Activated CD8-positive, alpha-beta T cell treated with anti-CD3 and anti-CD28 coated beads for 36 hours (primary cell): Measurements from ENCODE around the gene SPPL3. TPM values are rescaled to one million over a fixed set of nuclear protein-coding genes. Genes with fewer than 3 reads are reported as not detected.

Source experiments
- ATAC-seq: fragments of 200-7000 bp; cut with Tn5 transposase; one replicate; pipeline ENCODE4 v1.10.0; 2021; ENCODE audit warnings: mild to moderate bottlenecking, moderate library complexity
- CTCF ChIA-PET: fragments of 350-600 bp; sonication (Branson Sonifier 250); formaldehyde crosslinking; loops from one replicate; lab custom pipeline; 2021; ENCODE audit warnings: antibody characterized with exemption; lab: Charles Lee
- POLR2A ChIA-PET: fragments of 350-600 bp; sonication (Branson Sonifier 250); formaldehyde crosslinking; loops from one replicate; lab custom pipeline; 2021; ENCODE audit warnings: antibody characterized with exemption; lab: Charles Lee
- DNase-seq: peaks from one replicate; pipeline ENCODE4 v3.0.0-alpha.2; 2020
- H3K27ac Mint-ChIP-seq: one replicate; pipeline ENCODE4 v1.8.0; 2021; ENCODE audit warnings: mild to moderate bottlenecking, mixed read lengths
- H3K27me3 Mint-ChIP-seq: one replicate; pipeline ENCODE4 v1.8.0; 2021; ENCODE audit warnings: mixed read lengths
- H3K36me3 Mint-ChIP-seq: one replicate; pipeline ENCODE4 v1.8.0; 2021; ENCODE audit warnings: low read depth, mixed read lengths
- H3K4me1 Mint-ChIP-seq: one replicate; pipeline ENCODE4 v1.8.0; 2021; ENCODE audit warnings: low read depth, mixed read lengths
- H3K4me3 Mint-ChIP-seq: one replicate; pipeline ENCODE4 v1.8.0; 2021; ENCODE audit warnings: mild to moderate bottlenecking, moderate library complexity, mixed read lengths
- H3K9me3 Mint-ChIP-seq: one replicate; pipeline ENCODE4 v1.8.0; 2021; ENCODE audit warnings: mixed read lengths
- intact Hi-C: fragments of 100-400 bp; cut with micrococcal nuclease; formaldehyde crosslinking; loops from one replicate; pipeline ENCODE4 v1.10.0; 2022
- total RNA-seq, 2 experiments: library from RNA; stranded (reverse); gene quantifications; one replicate each; pipeline ENCODE4 v1.2.3, GENCODE V29; 2021
- TF ChIP-seq, protein P1 (sequence below): fragments of 200-600 bp; IDR thresholded peaks from one replicate; pipeline ENCODE4 v1.8.0; 2022; ENCODE audit warnings: antibody characterized with exemption, mild to moderate bottlenecking

The SPPL3 gene
- total RNA-seq, 2 experiments from 2014 or later: 19.8 to 20.8 TPM

DNA sequence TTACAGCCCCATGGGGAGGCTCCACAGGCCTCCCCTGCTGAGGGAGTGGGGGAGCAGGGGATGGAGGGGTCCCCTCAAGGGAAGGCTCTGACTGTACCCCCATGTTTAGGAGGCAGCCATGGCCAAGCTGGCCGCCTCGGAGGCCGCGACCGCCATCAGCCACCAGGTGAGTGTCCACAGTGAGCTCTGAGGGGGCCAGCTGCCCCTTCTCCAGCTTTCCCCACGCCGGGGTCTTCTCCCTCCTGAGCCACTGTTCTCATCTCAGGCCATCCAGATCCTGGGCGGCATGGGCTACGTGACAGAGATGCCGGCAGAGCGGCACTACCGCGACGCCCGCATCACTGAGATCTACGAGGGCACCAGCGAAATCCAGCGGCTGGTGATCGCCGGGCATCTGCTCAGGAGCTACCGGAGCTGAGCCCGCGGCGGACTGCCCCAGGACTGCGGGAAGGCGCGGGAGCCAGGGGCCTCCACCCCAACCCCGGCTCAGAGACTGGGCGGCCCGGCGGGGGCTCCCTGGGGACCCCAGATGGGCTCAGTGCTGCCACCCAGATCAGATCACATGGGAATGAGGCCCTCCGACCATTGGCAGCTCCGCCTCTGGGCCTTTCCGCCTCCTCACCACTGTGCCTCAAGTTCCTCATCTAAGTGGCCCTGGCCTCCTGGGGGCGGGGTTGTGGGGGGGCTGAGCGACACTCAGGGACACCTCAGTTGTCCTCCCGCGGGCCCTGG lies 165.0 kb downstream of the SPPL3 start:
- H3K9me3 Mint-ChIP-seq: no peaks in the 10 kb centered on the region
- H3K4me1 Mint-ChIP-seq: no peaks in the 10 kb centered on the region
- no peak overlapping the region for H3K4me3 Mint-ChIP-seq
- ATAC-seq (no peak), DNase-seq (no peak)
- H3K27ac Mint-ChIP-seq: no peak overlapping the region
- intact Hi-C loops: no loop called here
- ChIA-PET POLR2A (interaction anchor here (0.6 kb wide), 1 partner anchor 200 kb away, joined by 4 read pairs; no protein-coding TSS in a partner anchor), CTCF (no interaction called here)
- H3K27me3 Mint-ChIP-seq: no peaks in the 10 kb centered on the region
- TF ChIP-seq, protein P1, sequence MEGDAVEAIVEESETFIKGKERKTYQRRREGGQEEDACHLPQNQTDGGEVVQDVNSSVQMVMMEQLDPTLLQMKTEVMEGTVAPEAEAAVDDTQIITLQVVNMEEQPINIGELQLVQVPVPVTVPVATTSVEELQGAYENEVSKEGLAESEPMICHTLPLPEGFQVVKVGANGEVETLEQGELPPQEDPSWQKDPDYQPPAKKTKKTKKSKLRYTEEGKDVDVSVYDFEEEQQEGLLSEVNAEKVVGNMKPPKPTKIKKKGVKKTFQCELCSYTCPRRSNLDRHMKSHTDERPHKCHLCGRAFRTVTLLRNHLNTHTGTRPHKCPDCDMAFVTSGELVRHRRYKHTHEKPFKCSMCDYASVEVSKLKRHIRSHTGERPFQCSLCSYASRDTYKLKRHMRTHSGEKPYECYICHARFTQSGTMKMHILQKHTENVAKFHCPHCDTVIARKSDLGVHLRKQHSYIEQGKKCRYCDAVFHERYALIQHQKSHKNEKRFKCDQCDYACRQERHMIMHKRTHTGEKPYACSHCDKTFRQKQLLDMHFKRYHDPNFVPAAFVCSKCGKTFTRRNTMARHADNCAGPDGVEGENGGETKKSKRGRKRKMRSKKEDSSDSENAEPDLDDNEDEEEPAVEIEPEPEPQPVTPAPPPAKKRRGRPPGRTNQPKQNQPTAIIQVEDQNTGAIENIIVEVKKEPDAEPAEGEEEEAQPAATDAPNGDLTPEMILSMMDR: no peak
- peaks cover 2% of the 10 kb centered on the region for H3K36me3 Mint-ChIP-seq

DNA sequence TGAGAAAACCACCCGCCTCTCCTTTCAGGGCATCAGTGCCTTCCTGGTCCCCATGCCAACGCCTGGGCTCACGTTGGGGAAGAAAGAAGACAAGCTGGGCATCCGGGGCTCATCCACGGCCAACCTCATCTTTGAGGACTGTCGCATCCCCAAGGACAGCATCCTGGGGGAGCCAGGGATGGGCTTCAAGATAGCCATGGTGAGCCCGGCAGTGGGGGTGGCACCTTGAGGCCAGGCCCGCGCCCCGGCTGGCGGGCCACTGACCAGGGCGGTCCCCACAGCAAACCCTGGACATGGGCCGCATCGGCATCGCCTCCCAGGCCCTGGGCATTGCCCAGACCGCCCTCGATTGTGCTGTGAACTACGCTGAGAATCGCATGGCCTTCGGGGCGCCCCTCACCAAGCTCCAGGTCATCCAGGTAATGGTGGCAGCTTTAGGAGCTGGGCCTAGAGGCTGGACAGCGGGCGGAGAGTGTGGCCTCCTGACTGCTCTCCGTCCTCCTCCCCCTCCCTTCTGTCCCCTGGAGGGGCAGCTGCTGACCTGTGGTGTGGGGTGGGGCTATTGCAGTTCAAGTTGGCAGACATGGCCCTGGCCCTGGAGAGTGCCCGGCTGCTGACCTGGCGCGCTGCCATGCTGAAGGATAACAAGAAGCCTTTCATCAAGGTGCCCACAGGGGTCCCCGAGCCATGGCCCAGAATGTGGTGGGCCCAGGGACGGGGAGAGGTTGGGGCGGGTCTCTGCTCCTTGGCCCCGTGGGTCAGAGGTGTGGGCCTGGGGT lies 165.7 kb downstream of the SPPL3 start:
- TF ChIP-seq, protein P1: no peak
- no peak overlapping the region for H3K27ac Mint-ChIP-seq
- H3K4me3 Mint-ChIP-seq: no peak overlapping the region
- H3K4me1 Mint-ChIP-seq: no peaks in the 10 kb centered on the region
- H3K27me3 Mint-ChIP-seq: no peaks in the 10 kb centered on the region
- CTCF ChIA-PET: no interaction called here
- POLR2A ChIA-PET: interaction anchor here (0.6 kb wide), 1 partner anchor 201 kb away, joined by 4 read pairs; no protein-coding TSS in a partner anchor
- DNase-seq (no peak), ATAC-seq (no peak)
- H3K9me3 Mint-ChIP-seq: no peaks in the 10 kb centered on the region
- intact Hi-C loops: no loop called here
- H3K36me3 Mint-ChIP-seq: peaks cover 6% of the 10 kb centered on the region

DNA sequence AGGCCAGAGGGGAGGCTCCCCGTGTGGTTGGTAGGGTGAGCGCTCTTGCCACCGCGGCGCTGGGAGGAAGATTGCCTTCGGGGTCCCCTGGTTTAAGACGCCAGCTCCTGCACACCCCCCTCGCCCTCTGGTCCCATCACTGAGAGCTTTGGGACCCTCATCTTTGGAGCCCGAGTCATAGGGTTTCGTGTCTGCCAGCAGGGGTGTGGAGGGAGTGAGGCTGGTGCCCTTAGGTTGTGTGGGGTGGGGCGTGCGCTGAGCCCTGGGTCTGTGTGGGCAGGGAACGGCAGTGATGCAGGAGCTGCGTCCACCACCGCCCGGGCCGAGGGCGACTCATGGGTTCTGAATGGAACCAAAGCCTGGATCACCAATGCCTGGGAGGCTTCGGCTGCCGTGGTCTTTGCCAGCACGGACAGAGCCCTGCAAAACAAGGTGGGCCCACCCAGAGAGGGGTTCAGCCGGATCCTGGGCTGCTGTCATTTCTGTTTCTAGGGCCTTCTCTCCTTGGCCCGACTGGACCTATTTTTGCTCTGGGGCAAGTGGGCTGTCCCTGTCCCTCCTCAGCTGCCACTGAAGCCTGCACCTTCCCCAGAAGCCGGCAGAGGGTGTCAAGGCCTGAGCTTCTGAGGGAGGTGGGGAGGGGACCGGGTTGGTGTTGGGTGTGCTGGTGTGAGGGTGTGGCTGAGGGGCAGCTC lies 166.5 kb downstream of the SPPL3 start:
- DNase-seq (no peak), ATAC-seq (no peak)
- Mint-ChIP-seq H3K9me3 (no peaks in the 10 kb centered on the region), H3K27ac (no peak overlapping the region), H3K4me1 (no peaks in the 10 kb centered on the region), H3K36me3 (peaks cover 6% of the 10 kb centered on the region), H3K4me3 (no peak overlapping the region), H3K27me3 (no peaks in the 10 kb centered on the region)
- intact Hi-C loops: no loop called here
- ChIA-PET POLR2A (no interaction called here), CTCF (no interaction called here)
- TF ChIP-seq, protein P1: no peak

DNA sequence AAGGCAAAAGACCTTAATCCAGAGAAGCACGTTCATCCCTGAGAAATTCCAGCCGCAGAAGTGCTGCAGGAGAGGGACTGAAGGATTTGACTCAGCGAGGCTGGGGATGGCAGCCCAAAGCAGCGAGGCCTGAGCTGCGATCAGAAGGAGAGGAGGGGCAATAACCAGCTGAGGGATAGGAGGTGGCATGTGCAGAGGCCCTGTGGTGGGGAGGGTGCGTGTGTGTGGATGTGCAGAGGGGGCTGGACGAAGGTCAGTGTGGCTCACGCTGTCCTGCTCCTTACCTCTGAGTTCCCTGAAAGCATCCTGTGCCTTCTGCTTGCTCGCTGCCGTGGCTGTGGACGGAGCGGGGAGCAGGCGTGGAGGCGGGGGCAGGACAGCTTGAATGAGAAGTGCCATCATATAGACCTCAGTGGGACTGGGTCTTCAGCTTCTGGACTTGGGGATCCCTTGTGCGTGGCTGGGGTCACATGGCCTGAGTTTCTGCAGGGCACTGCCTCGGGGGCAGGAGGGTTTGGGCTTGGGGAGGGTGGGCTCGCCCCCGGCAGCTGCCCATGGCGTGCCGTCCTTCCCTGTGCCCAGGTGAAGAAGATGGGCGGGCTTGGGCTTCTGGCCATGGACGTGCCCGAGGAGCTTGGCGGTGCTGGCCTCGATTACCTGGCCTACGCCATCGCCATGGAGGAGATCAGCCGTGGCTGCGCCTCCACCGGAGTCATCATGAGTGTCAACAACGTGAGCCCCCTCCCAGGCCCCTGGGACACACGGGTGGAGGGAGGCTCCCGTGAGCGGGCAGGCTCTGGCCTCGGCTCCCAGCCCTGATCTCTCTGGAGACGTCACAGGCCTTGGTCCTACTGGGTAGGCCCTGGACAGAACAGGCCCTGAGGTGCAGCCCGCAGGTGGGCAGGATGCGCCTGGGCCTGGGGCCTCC lies 167.5 kb downstream of the SPPL3 start:
- Mint-ChIP-seq H3K36me3 (peaks cover 9% of the 10 kb centered on the region), H3K4me3 (no peak overlapping the region), H3K27ac (no peak overlapping the region), H3K27me3 (no peaks in the 10 kb centered on the region), H3K9me3 (no peaks in the 10 kb centered on the region), H3K4me1 (no peaks in the 10 kb centered on the region)
- ChIA-PET CTCF (no interaction called here), POLR2A (no interaction called here)
- ATAC-seq: no peak
- DNase-seq: no peak
- TF ChIP-seq, protein P1: no peak
- intact Hi-C loops: no loop called here
